Ishikawa (cell line): ENCODE results near the gene LRBA.

Source experiments
- CEBPB ChIP-seq: IDR thresholded peaks from 2 replicates; pipeline ENCODE4 v1.6.1; 2012
- CREB1 ChIP-seq: IDR thresholded peaks from 2 replicates; pipeline ENCODE4 v1.6.1; 2012; ENCODE audit warnings: low read depth
- EGR1 ChIP-seq: IDR thresholded peaks from 2 replicates; pipeline ENCODE4 v1.6.1; 2012
- EP300 ChIP-seq: IDR thresholded peaks from 2 replicates; pipeline ENCODE4 v1.6.1; 2012; ENCODE audit warnings: borderline replicate concordance
- FOXM1 ChIP-seq: IDR thresholded peaks from 2 replicates; pipeline ENCODE4 v1.6.1; 2012; ENCODE audit warnings: low read depth, borderline replicate concordance
- NFIC ChIP-seq: IDR thresholded peaks from 2 replicates; pipeline ENCODE4 v1.6.1; 2012
- RAD21 ChIP-seq: IDR thresholded peaks from 2 replicates; pipeline ENCODE4 v1.6.1; 2012; ENCODE audit warnings: low read depth
- REST ChIP-seq: IDR thresholded peaks from 2 replicates; pipeline ENCODE4 v1.6.1; 2012; ENCODE audit warnings: low read depth, mild to moderate bottlenecking
- TAF1 ChIP-seq: IDR thresholded peaks from 2 replicates; pipeline ENCODE4 v1.6.1; 2012; ENCODE audit warnings: low read depth, mild to moderate bottlenecking
- TCF12 ChIP-seq: IDR thresholded peaks from 2 replicates; pipeline ENCODE4 v1.6.1; 2012; ENCODE audit warnings: low read depth
- TEAD4 ChIP-seq: IDR thresholded peaks from 2 replicates; pipeline ENCODE4 v1.6.1; 2012
- YY1 ChIP-seq: IDR thresholded peaks from 2 replicates; pipeline ENCODE4 v1.6.1; 2012; ENCODE audit warnings: low read depth
- TF ChIP-seq, protein P1 (sequence below): IDR thresholded peaks from 2 replicates; pipeline ENCODE4 v1.6.1; 2012
- TF ChIP-seq, protein P2 (sequence below): IDR thresholded peaks from 2 replicates; pipeline ENCODE4 v1.6.1; 2012

LRBA gene

DNA sequence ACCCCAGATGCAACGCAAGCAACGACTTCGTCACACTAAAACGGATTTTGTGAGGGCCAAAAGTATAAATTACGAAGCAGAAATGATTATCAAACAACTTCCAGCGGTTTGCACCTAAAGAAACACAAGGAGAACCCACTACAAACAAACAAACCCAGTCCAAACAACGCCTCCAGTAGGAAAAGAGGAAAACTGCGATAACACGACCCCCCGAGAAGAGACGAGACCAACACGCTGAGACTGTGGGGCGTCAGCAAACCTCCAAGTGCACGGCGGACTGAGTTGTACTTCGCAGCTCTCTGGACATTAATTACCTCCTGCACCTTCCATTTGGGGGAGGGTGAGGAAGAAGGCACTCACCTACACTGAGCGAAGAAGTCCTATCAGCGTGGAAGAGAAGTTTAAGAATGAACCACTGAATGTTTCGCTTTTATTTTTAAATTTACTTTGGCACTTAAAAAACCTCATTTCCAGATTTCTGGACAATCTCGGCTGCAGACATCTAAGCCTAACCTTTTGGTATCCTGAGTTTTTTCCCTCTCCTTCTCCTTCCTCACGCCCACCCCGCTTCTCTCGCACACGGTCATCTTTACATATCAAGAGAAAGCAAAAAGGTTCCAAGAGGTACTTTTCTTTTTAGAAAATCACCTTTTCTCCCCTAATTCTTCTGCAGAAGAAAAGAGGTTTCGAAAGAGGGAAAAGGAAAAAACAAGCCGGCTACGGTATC is 432.8 kb downstream of the LRBA start, which contains the start of gene MAB21L2:
Gene MAB21L2 (plus strand): TSS at position 6 of the 727 bp plus-strand sequence. CDS start 879 bp downstream, outside the sequence.
- no peak for TF ChIP-seq EGR1
- TF ChIP-seq, protein P1, sequence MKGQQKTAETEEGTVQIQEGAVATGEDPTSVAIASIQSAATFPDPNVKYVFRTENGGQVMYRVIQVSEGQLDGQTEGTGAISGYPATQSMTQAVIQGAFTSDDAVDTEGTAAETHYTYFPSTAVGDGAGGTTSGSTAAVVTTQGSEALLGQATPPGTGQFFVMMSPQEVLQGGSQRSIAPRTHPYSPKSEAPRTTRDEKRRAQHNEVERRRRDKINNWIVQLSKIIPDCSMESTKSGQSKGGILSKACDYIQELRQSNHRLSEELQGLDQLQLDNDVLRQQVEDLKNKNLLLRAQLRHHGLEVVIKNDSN = no peak
- no peak for TF ChIP-seq YY1
- no peak for TF ChIP-seq CEBPB
- no peak for TF ChIP-seq TEAD4
- no peak for TF ChIP-seq TCF12
- TF ChIP-seq, protein P2, sequence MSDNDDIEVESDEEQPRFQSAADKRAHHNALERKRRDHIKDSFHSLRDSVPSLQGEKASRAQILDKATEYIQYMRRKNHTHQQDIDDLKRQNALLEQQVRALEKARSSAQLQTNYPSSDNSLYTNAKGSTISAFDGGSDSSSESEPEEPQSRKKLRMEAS = no peak
- TF ChIP-seq EP300 = no peak
- TF ChIP-seq NFIC = no peak
- no peak for TF ChIP-seq RAD21

DNA sequence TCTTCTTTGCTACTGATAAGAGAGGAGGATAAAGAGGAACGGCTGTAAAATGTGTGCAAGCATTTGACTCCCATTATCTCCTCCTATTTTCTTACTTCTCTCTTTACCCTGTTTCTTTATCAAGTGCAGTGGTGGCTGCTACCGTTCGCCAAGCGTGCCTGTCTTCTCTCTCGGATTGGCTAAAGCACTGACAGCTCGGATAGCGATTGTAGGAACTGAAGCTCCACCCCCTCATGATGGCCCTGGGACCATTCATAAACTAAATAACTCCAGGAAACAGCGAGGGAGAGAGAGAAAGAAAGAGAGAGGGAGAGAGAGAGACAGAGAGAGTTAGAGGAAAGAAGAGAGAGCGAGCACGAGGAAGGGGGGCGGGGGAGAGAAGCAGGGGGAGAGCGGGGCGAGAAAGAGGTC is 433.4 kb downstream of the LRBA start:
- no peak for TF ChIP-seq RAD21
- TF ChIP-seq EGR1 = no peak
- no peak for TF ChIP-seq TEAD4
- TF ChIP-seq, protein P2 = no peak
- no peak for TF ChIP-seq NFIC
- TF ChIP-seq YY1 = no peak
- no peak for TF ChIP-seq TAF1
- no peak for TF ChIP-seq REST
- TF ChIP-seq EP300 = no peak
- TF ChIP-seq CREB1 = no peak
- TF ChIP-seq, protein P1 = no peak
- no peak for TF ChIP-seq CEBPB

DNA sequence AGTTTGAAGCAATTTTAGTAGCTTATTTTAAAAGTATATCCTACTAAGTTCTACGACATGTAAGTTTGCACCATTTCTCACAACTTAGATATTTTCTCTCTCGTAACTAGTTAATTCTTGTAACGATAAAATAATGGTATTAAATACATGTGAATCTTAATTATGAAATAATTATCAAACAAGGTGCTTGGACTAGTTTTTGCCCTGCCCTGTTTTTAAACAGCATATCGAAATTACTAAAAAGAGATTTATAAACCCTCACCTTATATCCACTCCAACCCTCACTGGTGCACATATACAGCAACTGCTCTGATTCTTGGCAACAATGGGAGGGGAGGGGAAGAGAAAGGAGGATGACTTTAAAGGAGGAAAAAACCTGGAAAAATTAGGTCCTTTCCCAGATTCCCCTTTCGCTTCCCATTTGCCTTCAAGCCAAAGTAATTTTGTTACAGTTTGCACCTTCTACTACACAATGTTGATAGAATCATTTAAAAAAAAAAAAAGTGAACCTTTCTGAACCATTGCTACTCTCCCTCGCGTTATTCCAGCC is 434.0 kb downstream of the LRBA start:
- TF ChIP-seq CEBPB = no peak
- TF ChIP-seq EP300 = no peak
- no peak for TF ChIP-seq CREB1
- TF ChIP-seq TEAD4 = no peak
- TF ChIP-seq RAD21 = no peak
- TF ChIP-seq YY1 = no peak
- TF ChIP-seq REST = no peak
- no peak for TF ChIP-seq EGR1
- no peak for TF ChIP-seq FOXM1
- no peak for TF ChIP-seq TAF1

- no peak for TF ChIP-seq CREB1
- TF ChIP-seq FOXM1 = no peak
- no peak for TF ChIP-seq EP300
- no peak for TF ChIP-seq REST
- TF ChIP-seq EGR1 = no peak
- no peak for TF ChIP-seq NFIC
- no peak for TF ChIP-seq TEAD4
These were observed 434.8 kb downstream of the LRBA start for GRCh38 chr4:150580306-150580705.
